HepG2 (cell line): ENCODE measurements around the gene SLC25A48. TPM values are rescaled to one million over a fixed set of nuclear protein-coding genes. Genes with fewer than 3 reads are reported as not detected.

Experiments
- FOXM1 ChIP-seq: sonication (generic); formaldehyde crosslinking; IDR thresholded peaks from 2 replicates; pipeline ENCODE4 v1.5.0; 2020; ENCODE audit warnings: missing genetic modification reagents
- HNRNPH1 ChIP-seq: fragments of 200-400 bp; formaldehyde crosslinking; optimal IDR thresholded peaks from 2 replicates; pipeline ENCODE3; 2017; ENCODE audit warnings: mild to moderate bottlenecking, low read depth, low read length
- HOXA3 ChIP-seq: sonication (generic); formaldehyde crosslinking; IDR thresholded peaks from 2 replicates; pipeline ENCODE4 v1.5.0; 2020; ENCODE audit warnings: missing genetic modification reagents
- KLF11 ChIP-seq: IDR thresholded peaks from 2 replicates; pipeline ENCODE4 v1.6.1; 2016; ENCODE audit warnings: missing compliant biosample characterization
- KLF12 ChIP-seq: sonication (generic); formaldehyde crosslinking; IDR thresholded peaks from 2 replicates; pipeline ENCODE4 v1.4.0; 2020; ENCODE audit warnings: missing genetic modification reagents, borderline replicate concordance
- NFYC ChIP-seq: IDR thresholded peaks from 2 replicates; pipeline ENCODE4 v1.6.1; 2016; ENCODE audit warnings: missing genetic modification reagents, missing compliant biosample characterization
- PAX8 ChIP-seq: sonication (generic); formaldehyde crosslinking; IDR thresholded peaks from 2 replicates; pipeline ENCODE4 v1.8.0; 2022; ENCODE audit warnings: mild to moderate bottlenecking, missing genetic modification reagents, borderline replicate concordance
- POLR2AphosphoS2 ChIP-seq: IDR thresholded peaks from 2 replicates; pipeline ENCODE4 v1.6.1; 2011; ENCODE audit warnings: low read depth, low read length, improper control_type of control experiment
- RFX1 ChIP-seq: fragments of 450-650 bp; IDR thresholded peaks from 2 replicates; pipeline ENCODE4 v1.6.1; 2017
- SALL2 ChIP-seq: sonication (generic); formaldehyde crosslinking; IDR thresholded peaks from 2 replicates; pipeline ENCODE4 v1.8.1; 2023; ENCODE audit warnings: mild to moderate bottlenecking, missing genetic modification reagents, inconsistent platforms
- SETDB1 ChIP-seq: sonication (generic); formaldehyde crosslinking; IDR thresholded peaks from 2 replicates; pipeline ENCODE4 v1.5.1; 2020; ENCODE audit warnings: missing genetic modification reagents, mild to moderate bottlenecking, borderline replicate concordance
- ZKSCAN5 ChIP-seq: sonication (generic); formaldehyde crosslinking; IDR thresholded peaks from 2 replicates; pipeline ENCODE4 v1.5.1; 2020; ENCODE audit warnings: mild to moderate bottlenecking, missing genetic modification reagents
- ZMAT3 ChIP-seq: sonication (generic); formaldehyde crosslinking; conservative IDR thresholded peaks from 2 replicates; pipeline ENCODE4 v1.7.0; 2021; ENCODE audit warnings: missing genetic modification reagents
- ZNF547 ChIP-seq: sonication (generic); formaldehyde crosslinking; IDR thresholded peaks from 2 replicates; pipeline ENCODE4 v1.5.1; 2020; ENCODE audit warnings: mild to moderate bottlenecking, missing genetic modification reagents
- ZNF577 ChIP-seq: sonication (generic); formaldehyde crosslinking; IDR thresholded peaks from 2 replicates; pipeline ENCODE4 v1.4.0; 2020; ENCODE audit warnings: mild to moderate bottlenecking, low read depth, missing genetic modification reagents, borderline replicate concordance
- ZNF589 ChIP-seq: sonication (generic); formaldehyde crosslinking; conservative IDR thresholded peaks from 2 replicates; pipeline ENCODE4 v1.8.0; 2022; ENCODE audit warnings: mild to moderate bottlenecking, moderate library complexity, missing genetic modification reagents
- polyA plus RNA-seq, 8 experiments: library from polyadenylated mRNA; depleted of rRNA in 3 of 8; stranded (reverse) in 7 of 8; unstranded in 1 of 8; fragments of >200 nt; fragmentation: Illumina TruSeq in 4 of 8; extraction: Trizol in 4 of 8; gene quantifications; 2 replicates each; pipeline versions ENCODE4 v1.2.1 to v1.2.3, GENCODE V29; 2011 to 2016; ENCODE audit warnings: low read depth in 4 of 8, missing spikeins in 1 of 8, mixed read lengths in 1 of 8; ENCODE audit not compliant: insufficient read depth in 1 of 8
- total RNA-seq, 5 experiments: library from RNA; depleted of rRNA; stranded (reverse); fragments of >200 nt; fragmentation: Illumina TruSeq; extraction: Trizol; gene quantifications; 2 replicates each; pipeline ENCODE4 v1.2.3, GENCODE V29; 2016; ENCODE audit warnings: low read depth in 1 of 5
- TF ChIP-seq, protein P1 (sequence below): sonication (generic); formaldehyde crosslinking; IDR thresholded peaks from 2 replicates; pipeline ENCODE4 v1.4.0; 2020; ENCODE audit warnings: missing genetic modification reagents
- TF ChIP-seq, protein P2 (sequence below): sonication (generic); formaldehyde crosslinking; IDR thresholded peaks from 2 replicates; pipeline ENCODE4 v1.4.0; 2020; ENCODE audit warnings: mild to moderate bottlenecking, missing genetic modification reagents
- TF ChIP-seq, protein P3 (sequence below): sonication (generic); formaldehyde crosslinking; IDR thresholded peaks from 2 replicates; pipeline ENCODE4 v1.4.0; 2020; ENCODE audit warnings: mild to moderate bottlenecking, missing genetic modification reagents

The SLC25A48 gene
- total and polyA plus RNA-seq, 2 of the 13 experiments (the other 11 are each of a cell fraction or from before 2014, with no cell fraction given) = 0.17 to 4.5 TPM

DNA sequence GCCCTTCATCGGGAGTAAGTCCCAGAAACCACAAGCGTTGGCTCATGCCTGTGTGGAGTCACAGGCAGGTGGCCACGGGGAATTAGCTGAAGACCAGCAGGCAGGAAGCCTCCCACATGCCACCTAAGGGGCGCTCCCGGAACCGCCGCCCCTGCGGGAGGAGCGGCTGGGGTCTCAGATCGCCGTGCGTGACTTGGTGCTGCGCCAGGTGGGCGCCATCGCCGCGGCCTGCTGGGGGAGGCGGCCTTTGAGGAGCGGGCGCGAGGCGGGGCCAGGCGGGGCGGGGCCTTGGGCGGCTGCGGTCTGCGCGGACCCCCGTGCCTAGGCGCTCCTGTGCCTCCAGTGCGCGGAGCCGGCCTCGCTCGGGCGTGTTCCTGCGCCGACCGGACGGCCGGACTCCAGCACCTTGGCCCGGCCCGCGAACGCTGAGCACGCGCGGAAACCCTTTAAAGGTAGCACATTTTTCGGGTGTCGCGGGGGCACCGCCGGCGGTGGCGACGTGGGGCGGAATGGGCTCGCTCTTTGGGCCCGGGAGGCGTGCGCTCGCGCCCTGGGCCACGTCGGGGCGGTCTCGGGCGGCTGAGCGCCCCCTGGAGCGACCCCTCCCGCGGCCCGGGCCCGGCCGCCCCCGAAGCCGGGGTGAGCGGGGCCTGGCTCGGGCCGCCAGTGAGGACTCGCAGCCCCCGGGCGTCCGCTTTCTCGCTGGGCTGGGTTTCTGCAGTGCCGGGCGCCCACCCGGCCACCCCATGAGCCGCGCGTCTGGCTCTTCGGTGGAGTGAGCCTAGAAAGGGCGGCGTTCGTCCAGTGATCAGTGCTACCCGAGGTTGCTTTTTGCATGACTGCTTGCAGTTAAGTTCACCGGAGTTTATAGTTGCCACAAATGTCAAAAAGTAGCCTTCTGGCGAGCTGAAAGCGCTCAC lies 95.8 kb downstream of the SLC25A48 start (continued):
- TF ChIP-seq ZNF577 (CRISPR knock-in tag) = no peak
- TF ChIP-seq SALL2 (CRISPR knock-in tag) = no peak
- TF ChIP-seq, protein P1, sequence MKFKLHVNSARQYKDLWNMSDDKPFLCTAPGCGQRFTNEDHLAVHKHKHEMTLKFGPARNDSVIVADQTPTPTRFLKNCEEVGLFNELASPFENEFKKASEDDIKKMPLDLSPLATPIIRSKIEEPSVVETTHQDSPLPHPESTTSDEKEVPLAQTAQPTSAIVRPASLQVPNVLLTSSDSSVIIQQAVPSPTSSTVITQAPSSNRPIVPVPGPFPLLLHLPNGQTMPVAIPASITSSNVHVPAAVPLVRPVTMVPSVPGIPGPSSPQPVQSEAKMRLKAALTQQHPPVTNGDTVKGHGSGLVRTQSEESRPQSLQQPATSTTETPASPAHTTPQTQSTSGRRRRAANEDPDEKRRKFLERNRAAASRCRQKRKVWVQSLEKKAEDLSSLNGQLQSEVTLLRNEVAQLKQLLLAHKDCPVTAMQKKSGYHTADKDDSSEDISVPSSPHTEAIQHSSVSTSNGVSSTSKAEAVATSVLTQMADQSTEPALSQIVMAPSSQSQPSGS (CRISPR knock-in tag) = no peak; the same call in none of the 2 replicates
- no peak for TF ChIP-seq ZKSCAN5 (CRISPR knock-in tag)
- no peak for TF ChIP-seq SETDB1 (CRISPR knock-in tag)
- TF ChIP-seq, protein P2, sequence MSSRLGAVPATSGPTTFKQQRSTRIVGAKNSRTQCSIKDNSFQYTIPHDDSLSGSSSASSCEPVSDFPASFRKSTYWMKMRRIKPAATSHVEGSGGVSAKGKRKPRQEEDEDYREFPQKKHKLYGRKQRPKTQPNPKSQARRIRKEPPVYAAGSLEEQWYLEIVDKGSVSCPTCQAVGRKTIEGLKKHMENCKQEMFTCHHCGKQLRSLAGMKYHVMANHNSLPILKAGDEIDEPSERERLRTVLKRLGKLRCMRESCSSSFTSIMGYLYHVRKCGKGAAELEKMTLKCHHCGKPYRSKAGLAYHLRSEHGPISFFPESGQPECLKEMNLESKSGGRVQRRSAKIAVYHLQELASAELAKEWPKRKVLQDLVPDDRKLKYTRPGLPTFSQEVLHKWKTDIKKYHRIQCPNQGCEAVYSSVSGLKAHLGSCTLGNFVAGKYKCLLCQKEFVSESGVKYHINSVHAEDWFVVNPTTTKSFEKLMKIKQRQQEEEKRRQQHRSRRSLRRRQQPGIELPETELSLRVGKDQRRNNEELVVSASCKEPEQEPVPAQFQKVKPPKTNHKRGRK (CRISPR knock-in tag) = no peak
- no peak for TF ChIP-seq POLR2AphosphoS2
- TF ChIP-seq HNRNPH1 = no peak
- no peak for TF ChIP-seq RFX1
- TF ChIP-seq ZMAT3 = no peak
- TF ChIP-seq KLF12 (CRISPR knock-in tag) = 0 out of 2 replicates have a peak, but pooled peaks have one; percentile 42
- TF ChIP-seq HOXA3 (CRISPR knock-in tag) = peak; percentile 84
- TF ChIP-seq, protein P3, sequence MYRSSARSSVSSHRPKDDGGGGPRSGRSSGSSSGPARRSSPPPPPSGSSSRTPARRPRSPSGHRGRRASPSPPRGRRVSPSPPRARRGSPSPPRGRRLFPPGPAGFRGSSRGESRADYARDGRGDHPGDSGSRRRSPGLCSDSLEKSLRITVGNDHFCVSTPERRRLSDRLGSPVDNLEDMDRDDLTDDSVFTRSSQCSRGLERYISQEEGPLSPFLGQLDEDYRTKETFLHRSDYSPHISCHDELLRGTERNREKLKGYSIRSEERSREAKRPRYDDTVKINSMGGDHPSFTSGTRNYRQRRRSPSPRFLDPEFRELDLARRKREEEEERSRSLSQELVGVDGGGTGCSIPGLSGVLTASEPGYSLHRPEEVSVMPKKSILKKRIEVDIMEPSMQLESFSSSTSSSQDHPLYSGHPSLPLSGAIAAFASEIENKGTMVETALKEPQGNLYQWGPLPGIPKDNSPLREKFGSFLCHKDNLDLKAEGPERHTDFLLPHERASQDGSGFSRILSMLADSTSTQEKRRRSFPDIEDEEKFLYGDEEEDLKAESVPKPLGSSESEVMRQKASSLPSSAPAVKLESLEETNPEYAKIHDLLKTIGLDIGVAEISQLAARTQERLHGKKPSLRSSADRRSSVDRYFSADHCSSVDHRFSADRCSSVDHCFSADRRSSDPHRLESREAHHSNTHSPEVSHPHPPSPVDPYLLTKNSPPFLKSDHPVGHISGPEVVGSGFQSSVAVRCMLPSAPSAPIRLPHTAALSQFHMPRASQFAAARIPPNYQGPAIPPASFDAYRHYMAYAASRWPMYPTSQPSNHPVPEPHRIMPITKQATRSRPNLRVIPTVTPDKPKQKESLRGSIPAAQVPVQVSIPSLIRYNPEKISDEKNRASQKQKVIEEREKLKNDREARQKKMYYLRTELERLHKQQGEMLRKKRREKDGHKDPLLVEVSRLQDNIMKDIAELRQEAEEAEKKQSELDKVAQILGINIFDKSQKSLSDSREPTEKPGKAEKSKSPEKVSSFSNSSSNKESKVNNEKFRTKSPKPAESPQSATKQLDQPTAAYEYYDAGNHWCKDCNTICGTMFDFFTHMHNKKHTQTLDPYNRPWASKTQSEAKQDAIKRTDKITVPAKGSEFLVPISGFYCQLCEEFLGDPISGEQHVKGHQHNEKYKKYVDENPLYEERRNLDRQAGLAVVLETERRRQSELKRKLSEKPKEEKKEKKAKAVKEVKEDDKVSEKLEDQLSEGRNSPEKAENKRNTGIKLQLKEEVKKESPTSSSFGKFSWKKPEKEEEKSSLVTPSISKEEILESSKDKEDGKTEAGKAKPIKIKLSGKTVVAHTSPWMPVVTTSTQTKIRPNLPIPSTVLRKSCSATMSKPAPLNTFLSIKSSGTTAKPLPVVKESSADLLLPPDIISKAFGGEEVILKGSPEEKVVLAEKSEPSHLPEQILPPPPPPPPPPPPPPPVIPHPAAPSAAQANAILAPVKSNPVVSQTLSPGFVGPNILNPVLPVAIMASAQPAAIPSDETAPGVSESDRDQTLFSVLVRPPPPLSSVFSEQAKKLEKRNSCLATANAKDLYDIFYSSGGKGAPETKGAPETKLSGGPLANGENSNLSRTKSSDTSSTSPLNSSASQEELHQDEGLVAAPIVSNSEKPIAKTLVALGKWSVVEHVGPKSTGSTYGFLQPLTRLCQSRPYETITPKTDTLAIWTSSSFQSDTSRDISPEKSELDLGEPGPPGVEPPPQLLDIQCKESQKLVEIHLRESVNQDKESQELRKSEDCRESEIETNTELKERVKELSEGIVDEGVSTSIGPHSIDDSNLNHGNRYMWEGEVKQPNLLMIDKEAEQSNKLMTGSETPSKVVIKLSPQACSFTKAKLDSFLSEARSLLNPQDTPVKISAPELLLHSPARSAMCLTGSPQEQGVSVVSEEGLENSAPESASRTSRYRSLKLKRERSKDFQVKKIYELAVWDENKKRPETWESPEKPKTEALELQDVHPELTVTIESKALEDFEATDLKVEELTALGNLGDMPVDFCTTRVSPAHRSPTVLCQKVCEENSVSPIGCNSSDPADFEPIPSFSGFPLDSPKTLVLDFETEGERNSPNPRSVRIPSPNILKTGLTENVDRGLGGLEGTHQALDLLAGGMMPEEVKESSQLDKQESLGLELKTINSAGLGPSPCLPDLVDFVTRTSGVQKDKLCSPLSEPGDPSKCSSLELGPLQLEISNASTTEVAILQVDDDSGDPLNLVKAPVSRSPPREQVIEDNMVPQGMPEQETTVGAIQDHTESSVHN (CRISPR knock-in tag) = no peak
- TF ChIP-seq KLF11 (CRISPR knock-in tag) = no peak
- TF ChIP-seq FOXM1 (CRISPR knock-in tag) = no peak
- TF ChIP-seq ZNF547 = 0 out of 2 replicates have a peak, but pooled peaks have one; percentile 28
- TF ChIP-seq PAX8 (CRISPR knock-in tag) = no peak
- no peak for TF ChIP-seq NFYC (CRISPR knock-in tag)
- no peak for TF ChIP-seq ZNF589 (CRISPR knock-in tag)
